ENCODE results near the gene ZIC1.

The ZIC1 gene

DNA sequence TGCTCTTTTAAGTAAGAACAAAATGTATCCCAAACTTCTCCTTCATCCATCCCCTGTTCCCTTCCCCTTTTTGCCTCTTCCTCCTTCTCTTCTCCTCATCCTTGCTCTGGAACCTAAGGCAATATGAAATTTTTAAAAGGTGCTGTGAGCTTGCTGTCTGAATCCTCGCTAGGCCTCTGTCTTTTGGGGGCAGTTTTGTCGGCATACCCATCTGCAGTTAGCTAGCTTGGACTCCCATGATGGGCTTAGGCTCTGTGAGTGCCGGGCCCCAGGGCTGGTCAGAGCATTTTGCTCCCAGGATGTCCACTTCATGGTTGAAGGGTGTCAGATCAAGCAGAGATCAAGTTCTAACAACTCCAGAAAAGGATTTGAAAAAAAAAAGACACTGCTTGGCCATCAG lies 18.6 kb downstream of the ZIC1 start:
- no peak for TF ChIP-seq ZFX (IDR thresholded peaks at IDR 0.05; ENCODE audit: borderline replicate concordance)
- TF ChIP-seq, protein P1, sequence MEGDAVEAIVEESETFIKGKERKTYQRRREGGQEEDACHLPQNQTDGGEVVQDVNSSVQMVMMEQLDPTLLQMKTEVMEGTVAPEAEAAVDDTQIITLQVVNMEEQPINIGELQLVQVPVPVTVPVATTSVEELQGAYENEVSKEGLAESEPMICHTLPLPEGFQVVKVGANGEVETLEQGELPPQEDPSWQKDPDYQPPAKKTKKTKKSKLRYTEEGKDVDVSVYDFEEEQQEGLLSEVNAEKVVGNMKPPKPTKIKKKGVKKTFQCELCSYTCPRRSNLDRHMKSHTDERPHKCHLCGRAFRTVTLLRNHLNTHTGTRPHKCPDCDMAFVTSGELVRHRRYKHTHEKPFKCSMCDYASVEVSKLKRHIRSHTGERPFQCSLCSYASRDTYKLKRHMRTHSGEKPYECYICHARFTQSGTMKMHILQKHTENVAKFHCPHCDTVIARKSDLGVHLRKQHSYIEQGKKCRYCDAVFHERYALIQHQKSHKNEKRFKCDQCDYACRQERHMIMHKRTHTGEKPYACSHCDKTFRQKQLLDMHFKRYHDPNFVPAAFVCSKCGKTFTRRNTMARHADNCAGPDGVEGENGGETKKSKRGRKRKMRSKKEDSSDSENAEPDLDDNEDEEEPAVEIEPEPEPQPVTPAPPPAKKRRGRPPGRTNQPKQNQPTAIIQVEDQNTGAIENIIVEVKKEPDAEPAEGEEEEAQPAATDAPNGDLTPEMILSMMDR (IDR thresholded peaks at IDR 0.05) = no peak
- H3K27ac ChIP-seq = no peak overlapping the region

DNA sequence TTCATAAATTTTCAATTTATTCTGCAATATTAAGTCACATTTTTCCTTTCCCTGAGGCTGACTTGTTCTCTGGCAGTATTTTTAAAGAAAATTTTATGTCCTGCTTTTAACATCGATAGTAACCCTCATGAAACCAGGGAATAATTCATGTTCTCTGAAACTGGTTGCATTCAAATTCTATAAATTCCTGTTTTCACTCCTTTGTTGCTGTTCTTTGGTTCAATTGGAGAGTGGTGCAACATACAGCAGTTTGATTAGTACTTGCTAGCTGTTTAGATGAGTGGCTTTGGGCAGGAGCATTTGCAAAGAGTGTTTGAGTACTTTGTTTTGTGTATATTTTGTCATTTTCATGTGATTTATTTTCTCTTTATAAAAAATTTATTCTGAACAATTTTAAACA lies 19.2 kb downstream of the ZIC1 start:
- no peak overlapping the region for H3K27ac ChIP-seq
- no peak for TF ChIP-seq ZFX (IDR thresholded peaks at IDR 0.05; ENCODE audit: borderline replicate concordance)
- TF ChIP-seq, protein P1 (IDR thresholded peaks at IDR 0.05) = no peak

DNA sequence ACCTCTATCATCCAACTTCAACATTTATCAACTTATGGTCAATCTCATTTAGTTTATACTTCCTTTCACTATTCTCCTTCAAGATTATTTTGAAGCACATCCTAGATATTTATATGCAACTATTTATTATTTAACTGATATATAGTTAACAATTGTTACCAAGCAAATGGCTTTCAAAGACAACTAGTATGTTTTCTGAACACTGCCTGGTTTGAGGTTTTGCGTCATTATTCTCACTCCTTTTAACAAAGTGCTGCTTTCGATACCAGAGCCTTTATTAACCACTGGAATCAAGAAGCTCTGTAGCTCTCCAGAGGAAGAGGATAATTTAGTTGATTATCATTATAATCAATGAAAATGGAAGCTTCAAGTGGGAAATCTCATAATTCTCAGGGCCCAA lies 19.6 kb downstream of the ZIC1 start:
- TF ChIP-seq, protein P1 (IDR thresholded peaks at IDR 0.05) = no peak
- no peak for TF ChIP-seq ZFX (IDR thresholded peaks at IDR 0.05; ENCODE audit: borderline replicate concordance)
- no peak overlapping the region for H3K27ac ChIP-seq

DNA sequence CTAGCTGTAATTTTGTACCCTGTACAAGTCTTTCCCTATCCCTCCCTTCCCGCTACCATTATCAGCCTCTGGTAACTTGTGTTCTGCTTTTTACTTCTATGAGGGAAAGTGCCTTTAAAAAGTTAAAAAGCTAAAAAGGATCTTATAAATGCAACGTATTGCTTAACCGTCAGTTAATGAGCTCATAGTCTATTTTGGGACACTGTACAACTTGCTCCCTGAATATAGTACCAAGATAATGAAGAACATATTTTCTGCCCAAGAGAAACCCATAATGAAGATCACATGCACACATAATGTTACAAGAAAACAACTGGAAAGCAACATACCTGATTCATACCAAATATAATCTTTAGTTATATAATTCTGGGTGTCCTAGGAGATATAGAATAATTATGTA lies 22.6 kb downstream of the ZIC1 start:
- no peak for TF ChIP-seq ZFX (IDR thresholded peaks at IDR 0.05; ENCODE audit: borderline replicate concordance)
- TF ChIP-seq, protein P1 (IDR thresholded peaks at IDR 0.05) = no peak
- no peak overlapping the region for H3K27ac ChIP-seq

DNA sequence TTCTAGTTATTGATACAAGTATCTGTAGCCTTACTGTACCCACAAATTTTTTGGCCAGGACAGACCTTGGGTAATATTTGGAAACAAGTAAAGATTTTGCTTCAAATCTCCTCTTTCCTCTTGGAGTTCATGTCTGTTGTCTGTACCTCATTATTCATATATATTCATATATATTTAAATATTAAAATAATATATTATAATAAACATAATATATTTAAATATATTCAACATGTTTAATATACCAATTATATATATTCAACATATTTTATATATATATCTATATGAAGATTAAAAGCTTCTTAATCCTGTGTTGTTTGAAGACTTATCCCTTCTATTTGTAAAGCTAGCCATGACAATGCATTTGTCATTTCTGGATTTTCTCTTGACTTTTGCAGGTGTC lies 38.1 kb downstream of the ZIC1 start:
- no peak overlapping the region for H3K27ac ChIP-seq
- TF ChIP-seq ZFX (IDR thresholded peaks at IDR 0.05; ENCODE audit: borderline replicate concordance) = no peak
- TF ChIP-seq, protein P1 (IDR thresholded peaks at IDR 0.05) = no peak

DNA sequence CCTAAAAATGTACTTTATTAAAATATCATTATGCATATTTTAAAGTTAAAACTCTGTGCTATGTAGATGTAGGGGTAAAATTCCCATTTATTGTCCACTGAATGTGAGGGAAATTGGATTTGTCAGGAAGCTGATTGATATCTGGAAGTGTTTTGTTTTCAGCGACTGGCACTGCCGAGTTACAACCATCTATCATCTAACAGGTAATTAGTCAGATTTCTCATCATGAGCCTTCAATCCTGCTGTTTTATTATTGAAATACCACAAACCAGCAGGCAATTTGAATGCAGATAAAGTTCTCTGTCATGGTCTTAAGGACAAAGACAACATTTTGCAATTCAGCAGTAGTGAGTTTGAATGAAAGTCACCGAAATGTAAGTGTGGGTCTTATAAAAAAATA lies 40.5 kb downstream of the ZIC1 start:
- no peak overlapping the region for H3K27ac ChIP-seq
- TF ChIP-seq, protein P1 (IDR thresholded peaks at IDR 0.05) = no peak
- TF ChIP-seq ZFX (IDR thresholded peaks at IDR 0.05; ENCODE audit: borderline replicate concordance) = no peak

DNA sequence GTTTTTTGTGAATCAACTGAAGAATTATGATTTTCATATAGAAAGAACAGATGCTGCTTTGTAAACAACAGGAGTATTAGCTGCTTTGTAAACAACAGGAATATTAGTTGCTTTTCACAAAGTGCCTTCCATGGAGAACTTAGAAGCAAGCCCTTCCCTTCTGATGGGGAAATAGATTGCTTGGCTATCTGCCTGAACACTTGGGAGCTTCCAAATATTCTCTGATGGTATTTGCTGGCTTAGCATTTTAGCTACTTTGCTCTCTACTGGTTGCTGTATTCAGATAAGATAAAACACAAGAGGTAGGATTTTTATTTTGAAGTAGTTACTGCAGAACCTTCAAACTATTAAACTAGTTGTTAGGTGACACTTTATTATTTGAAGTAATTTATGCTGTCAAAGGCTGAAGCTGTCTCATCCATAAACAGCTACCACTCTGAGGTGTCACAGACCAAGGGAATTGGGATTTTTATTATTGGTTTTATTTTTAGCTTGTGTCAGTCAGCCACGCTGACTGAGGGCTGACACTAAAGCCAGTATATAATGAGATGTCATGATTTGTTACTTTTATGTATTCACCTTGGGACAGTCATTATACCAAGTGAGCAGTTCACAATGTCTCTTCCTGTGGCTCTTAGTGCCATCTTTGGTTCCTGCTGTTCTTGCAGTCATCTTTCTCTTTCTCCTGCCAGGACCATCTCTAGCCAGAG lies 50.0 kb downstream of the ZIC1 start:
- TF ChIP-seq, protein P1 (IDR thresholded peaks at IDR 0.05) = no peak
- no peak for TF ChIP-seq ZFX (IDR thresholded peaks at IDR 0.05; ENCODE audit: borderline replicate concordance)
- no peak overlapping the region for H3K27ac ChIP-seq
